ENCODE data around the gene CHRNB2.
"Not testable (repeated sequence)": the region's sequence is repeated elsewhere in the genome, so short reads cannot be mapped to it uniquely, and the experiment has no call there.

Gene CHRNB2

GRCh38 chr1:154567386-154568156, at the start of gene CHRNB2:
Gene CHRNB2, plus strand, starts transcription at chr1:154567778. Its CDS starts 267 bp downstream, at chr1:154568045.
- DNase-seq (ENCODE audit: low spot score) = peak; percentile 77

GRCh38 chr1:154519591-154519991, 48.0 kb upstream of the CHRNB2 start:
- DNase-seq (ENCODE audit: low spot score) = no peak

GRCh38 chr1:154520333-154520732, 47.2 kb upstream of the CHRNB2 start:
- no peak for DNase-seq (ENCODE audit: low spot score)

- DNase-seq (ENCODE audit: low spot score) = no peak
Observed at GRCh38 chr1:154521695-154522094, 45.9 kb upstream of the CHRNB2 start.

GRCh38 chr1:154524881-154525280, 42.7 kb upstream of the CHRNB2 start:
- no peak for DNase-seq (ENCODE audit: low spot score)

GRCh38 chr1:154527192-154527591, 40.4 kb upstream of the CHRNB2 start:
- no peak for DNase-seq (ENCODE audit: low spot score)

GRCh38 chr1:154529308-154529707, 38.3 kb upstream of the CHRNB2 start:
- no peak for DNase-seq (ENCODE audit: low spot score)

- not testable (repeated sequence) for DNase-seq (ENCODE audit: low spot score)
Observed at GRCh38 chr1:154531950-154532349, 35.6 kb upstream of the CHRNB2 start.

- peak; percentile 51 for DNase-seq (ENCODE audit: low spot score)
Observed at GRCh38 chr1:154533952-154534844, 33.4 kb upstream of the CHRNB2 start.

- no peak for DNase-seq (ENCODE audit: low spot score)
Observed at GRCh38 chr1:154536570-154536969, 31.0 kb upstream of the CHRNB2 start.

- DNase-seq (ENCODE audit: low spot score) = no peak
Observed at GRCh38 chr1:154539486-154540483, 27.8 kb upstream of the CHRNB2 start.

GRCh38 chr1:154541231-154541630, 26.3 kb upstream of the CHRNB2 start:
- DNase-seq (ENCODE audit: low spot score) = no peak

GRCh38 chr1:154546264-154547063, 21.1 kb upstream of the CHRNB2 start:
- DNase-seq (ENCODE audit: low spot score) = peak; percentile 85

GRCh38 chr1:154547105-154547732, 20.4 kb upstream of the CHRNB2 start:
- no peak for DNase-seq (ENCODE audit: low spot score)

- DNase-seq (ENCODE audit: low spot score) = no peak
Observed at GRCh38 chr1:154548028-154548427, 19.6 kb upstream of the CHRNB2 start.

- no peak for DNase-seq (ENCODE audit: low spot score)
Observed at GRCh38 chr1:154549202-154549770, 18.3 kb upstream of the CHRNB2 start.

GRCh38 chr1:154550070-154550469, 17.5 kb upstream of the CHRNB2 start:
- no peak for DNase-seq (ENCODE audit: low spot score)

GRCh38 chr1:154550657-154551056, 16.9 kb upstream of the CHRNB2 start:
- no peak for DNase-seq (ENCODE audit: low spot score)

GRCh38 chr1:154551474-154551873, 16.1 kb upstream of the CHRNB2 start:
- DNase-seq (ENCODE audit: low spot score) = no peak

GRCh38 chr1:154552036-154552435, 15.5 kb upstream of the CHRNB2 start:
- no peak for DNase-seq (ENCODE audit: low spot score)

Data from NAMALWA (cell line).